SK-N-SH treated with all-trans-retinoic acid at 6 μM for 48 hours (cell line): ENCODE data around the gene SLC22A3.

ENCODE experiments used
- ATAC-seq: fragments of 200-7000 bp; cut with Tn5 transposase; 3 replicates; pipeline ENCODE4 v1.9.1; 2020; ENCODE audit warnings: mild to moderate bottlenecking, moderate library complexity
- ARNTL ChIP-seq: fragments of 450-650 bp; formaldehyde crosslinking; IDR thresholded peaks from 2 replicates; pipeline ENCODE4 v1.5.0; 2020; ENCODE audit warnings: low read depth, mild to moderate bottlenecking, moderate library complexity, borderline replicate concordance
- BACH2 ChIP-seq: fragments of 250-450 bp; sonication (Bioruptor Pico); IDR thresholded peaks from 2 replicates; pipeline ENCODE4 v1.9.0; 2021; ENCODE audit warnings: mild to moderate bottlenecking, borderline replicate concordance
- CREB5 ChIP-seq: fragments of 250-450 bp; sonication (Bioruptor Pico); IDR thresholded peaks from 2 replicates; pipeline ENCODE4 v1.5.1; 2020; ENCODE audit warnings: low read depth, mild to moderate bottlenecking, moderate library complexity
- CSDC2 ChIP-seq: fragments of 250-450 bp; sonication (Bioruptor Pico); IDR thresholded peaks from 2 replicates; pipeline ENCODE4 v1.5.0; 2020; ENCODE audit warnings: mild to moderate bottlenecking, moderate library complexity
- CSRNP3 ChIP-seq: fragments of 250-450 bp; sonication (Bioruptor Pico); IDR thresholded peaks from 2 replicates; pipeline ENCODE4 v1.5.1; 2021; ENCODE audit warnings: mild to moderate bottlenecking, moderate library complexity
- GLIS3 ChIP-seq: fragments of 250-450 bp; sonication (Bioruptor Pico); IDR thresholded peaks from 2 replicates; pipeline ENCODE4 v1.5.0; 2020; ENCODE audit warnings: mild to moderate bottlenecking, moderate library complexity
- ISL1 ChIP-seq: fragments of 250-450 bp; sonication (Bioruptor Pico); IDR thresholded peaks from 2 replicates; pipeline ENCODE4 v2.1.2; 2022; ENCODE audit warnings: mild to moderate bottlenecking, moderate library complexity
- OSR1 ChIP-seq: fragments of 250-450 bp; sonication (Bioruptor Pico); IDR thresholded peaks from 2 replicates; pipeline ENCODE4 v1.8.0; 2022; ENCODE audit warnings: moderate library complexity, mild to moderate bottlenecking, inconsistent platforms
- PATZ1 ChIP-seq: fragments of 250-450 bp; sonication (Bioruptor Pico); IDR thresholded peaks from 2 replicates; pipeline ENCODE4 v1.8.0; 2020; ENCODE audit warnings: mild to moderate bottlenecking, moderate library complexity, borderline replicate concordance
- POU6F1 ChIP-seq: fragments of 250-450 bp; sonication (Bioruptor Pico); IDR thresholded peaks from 2 replicates; pipeline ENCODE4 v1.8.0; 2021; ENCODE audit warnings: low read depth, mild to moderate bottlenecking, moderate library complexity, borderline replicate concordance
- PPARA ChIP-seq: fragments of 250-450 bp; sonication (Bioruptor Pico); IDR thresholded peaks from 2 replicates; pipeline ENCODE4 v1.5.0; 2020; ENCODE audit warnings: mild to moderate bottlenecking, borderline replicate concordance
- RARB ChIP-seq: fragments of 250-450 bp; sonication (Bioruptor Pico); IDR thresholded peaks from 2 replicates; pipeline ENCODE4 v1.8.0; 2021; ENCODE audit warnings: mild to moderate bottlenecking, moderate library complexity
- SNAI2 ChIP-seq: fragments of 250-450 bp; sonication (Bioruptor Pico); IDR thresholded peaks from 2 replicates; pipeline ENCODE4 v1.5.0; 2020; ENCODE audit warnings: mild to moderate bottlenecking, moderate library complexity
- TCF4 ChIP-seq: fragments of 250-450 bp; sonication (Bioruptor Pico); IDR thresholded peaks from 2 replicates; pipeline ENCODE4 v1.8.0; 2021; ENCODE audit warnings: mild to moderate bottlenecking, moderate library complexity, borderline replicate concordance
- TOX ChIP-seq: fragments of 250-450 bp; sonication (Bioruptor Pico); IDR thresholded peaks from 2 replicates; pipeline ENCODE4 v1.8.0; 2021; ENCODE audit warnings: mild to moderate bottlenecking, moderate library complexity, borderline replicate concordance
- TSHZ2 ChIP-seq: fragments of 250-450 bp; sonication (Bioruptor Pico); IDR thresholded peaks from 2 replicates; pipeline ENCODE4 v1.5.0; 2020; ENCODE audit warnings: mild to moderate bottlenecking, moderate library complexity
- ZC3H10 ChIP-seq: fragments of 250-450 bp; sonication (Bioruptor Pico); IDR thresholded peaks from 2 replicates; pipeline ENCODE4 v1.5.1; 2021; ENCODE audit warnings: mild to moderate bottlenecking, moderate library complexity
- ZFP3 ChIP-seq: fragments of 250-450 bp; sonication (Bioruptor Pico); IDR thresholded peaks from 2 replicates; pipeline ENCODE4 v1.5.0; 2020; ENCODE audit warnings: mild to moderate bottlenecking, moderate library complexity
- ZFP30 ChIP-seq: fragments of 450-650 bp; formaldehyde crosslinking; IDR thresholded peaks from 2 replicates; pipeline ENCODE4 v1.5.0; 2022; ENCODE audit warnings: mild to moderate bottlenecking, moderate library complexity
- ZNF565 ChIP-seq: fragments of 450-650 bp; formaldehyde crosslinking; conservative IDR thresholded peaks from 2 replicates; pipeline ENCODE4 v1.5.0; 2020; ENCODE audit warnings: low read depth, mild to moderate bottlenecking, moderate library complexity
- ZNF70 ChIP-seq: fragments of 450-650 bp; formaldehyde crosslinking; IDR thresholded peaks from 2 replicates; pipeline ENCODE4 v1.5.0; 2020; ENCODE audit warnings: mild to moderate bottlenecking, moderate library complexity

SLC22A3 gene

GRCh38 chr6:160331753-160332152 is 16.4 kb upstream of the SLC22A3 start:
- TF ChIP-seq ZFP30 (CRISPR knock-in tag) (no peak), BACH2 (CRISPR knock-in tag) (no peak), RARB (no peak), CSRNP3 (no peak), ISL1 (CRISPR knock-in tag) (no peak), TSHZ2 (CRISPR knock-in tag) (no peak), SNAI2 (CRISPR knock-in tag) (no peak), OSR1 (no peak), TOX (CRISPR knock-in tag) (no peak), PPARA (CRISPR knock-in tag) (no peak)
- no peak for ATAC-seq

- TF ChIP-seq TCF4 (CRISPR knock-in tag) (no peak), TOX (CRISPR knock-in tag) (no peak), POU6F1 (no peak), ISL1 (CRISPR knock-in tag) (no peak), ARNTL (CRISPR knock-in tag) (no peak), RARB (no peak), ZFP3 (CRISPR knock-in tag) (no peak)
- TF ChIP-seq, all 23 proteins: peak for 0
- no peak for ATAC-seq
Measured at GRCh38 chr6:160333101-160333500, 15.1 kb upstream of the SLC22A3 start.

- no peak for ATAC-seq
- TF ChIP-seq ZNF70 (CRISPR knock-in tag) = no peak
- no peak for TF ChIP-seq TCF4 (CRISPR knock-in tag)
- TF ChIP-seq ZC3H10 = no peak
- TF ChIP-seq ZFP3 (CRISPR knock-in tag) = no peak
- no peak for TF ChIP-seq CSRNP3
- no peak for TF ChIP-seq ARNTL (CRISPR knock-in tag)
- no peak for TF ChIP-seq CSDC2 (CRISPR knock-in tag)
- no peak for TF ChIP-seq GLIS3 (CRISPR knock-in tag)
- TF ChIP-seq OSR1 = no peak
- no peak for TF ChIP-seq BACH2 (CRISPR knock-in tag)
- no peak for TF ChIP-seq ZFP30 (CRISPR knock-in tag)
- no peak for TF ChIP-seq RARB
- no peak for TF ChIP-seq ZNF565 (CRISPR knock-in tag)
- TF ChIP-seq POU6F1 = no peak
- TF ChIP-seq ISL1 (CRISPR knock-in tag) = no peak
- no peak for TF ChIP-seq PATZ1
- no peak for TF ChIP-seq CREB5 (CRISPR knock-in tag)
- no peak for TF ChIP-seq TSHZ2 (CRISPR knock-in tag)
Measured at GRCh38 chr6:160333841-160334240, 14.3 kb upstream of the SLC22A3 start.
